Measurements from ENCODE around the gene RORB.

Gene RORB

GRCh38 chr9:74729136-74729695, 232.1 kb downstream of the RORB start:
- H3K27me3 ChIP-seq (ENCODE audit: control insufficient read depth, insufficient read depth, low read length): no peaks in the 10 kb centered on the region
- H3K4me3 ChIP-seq (ENCODE audit: low read length): no peak overlapping the region
- H3K9ac ChIP-seq (ENCODE audit: low read length): no peak overlapping the region
- H3K36me3 ChIP-seq (ENCODE audit: control insufficient read depth, insufficient read depth, low read length): no peaks in the 10 kb centered on the region
- H3K4me1 ChIP-seq (ENCODE audit: control insufficient read depth, insufficient read depth, low read length): no peaks in the 10 kb centered on the region
- no peaks in the 10 kb centered on the region for H3K9me3 ChIP-seq (ENCODE audit: control insufficient read depth, low read length)

GRCh38 chr9:74735761-74736160, 238.6 kb downstream of the RORB start:
- Histone ChIP-seq H3K4me1 (ENCODE audit: control insufficient read depth, insufficient read depth, low read length) (peaks cover 4% of the 10 kb centered on the region), H3K9me3 (ENCODE audit: control insufficient read depth, low read length) (no peaks in the 10 kb centered on the region), H3K4me3 (ENCODE audit: low read length) (no peak overlapping the region), H3K27me3 (ENCODE audit: control insufficient read depth, insufficient read depth, low read length) (no peaks in the 10 kb centered on the region), H3K9ac (ENCODE audit: low read length) (peak overlapping the region; percentile 41), H3K36me3 (ENCODE audit: control insufficient read depth, insufficient read depth, low read length) (no peaks in the 10 kb centered on the region)

- peaks cover 4% of the 10 kb centered on the region for H3K4me1 ChIP-seq (ENCODE audit: control insufficient read depth, insufficient read depth, low read length)
- H3K9ac ChIP-seq (ENCODE audit: low read length): no peak overlapping the region
- no peak overlapping the region for H3K4me3 ChIP-seq (ENCODE audit: low read length)
- H3K9me3 ChIP-seq (ENCODE audit: control insufficient read depth, low read length): no peaks in the 10 kb centered on the region
- H3K36me3 ChIP-seq (ENCODE audit: control insufficient read depth, insufficient read depth, low read length): no peaks in the 10 kb centered on the region
- no peaks in the 10 kb centered on the region for H3K27me3 ChIP-seq (ENCODE audit: control insufficient read depth, insufficient read depth, low read length)
These were observed 239.5 kb downstream of the RORB start for GRCh38 chr9:74736646-74737045.

GRCh38 chr9:74742191-74742790, 245.2 kb downstream of the RORB start:
- Histone ChIP-seq H3K4me1 (ENCODE audit: control insufficient read depth, insufficient read depth, low read length) (no peaks in the 10 kb centered on the region), H3K9me3 (ENCODE audit: control insufficient read depth, low read length) (no peaks in the 10 kb centered on the region), H3K27me3 (ENCODE audit: control insufficient read depth, insufficient read depth, low read length) (no peaks in the 10 kb centered on the region), H3K4me3 (ENCODE audit: low read length) (no peak overlapping the region), H3K9ac (ENCODE audit: low read length) (no peak overlapping the region), H3K36me3 (ENCODE audit: control insufficient read depth, insufficient read depth, low read length) (no peaks in the 10 kb centered on the region)
